SK-N-SH (cell line): ENCODE data around the gene COIL. TPM values are rescaled to one million over a fixed set of nuclear protein-coding genes. Genes with fewer than 3 reads are reported as not detected.
"Not testable (repeated sequence)": the region's sequence is repeated elsewhere in the genome, so short reads cannot be mapped to it uniquely, and the experiment has no call there.

Experiments
- CTCF ChIA-PET: fragments of 300-600, 350-600 bp; formaldehyde crosslinking; extraction: SDS; loops from one replicate; lab custom pipeline; 2021; lab: Yijun Ruan, JAX
- POLR2A ChIA-PET: fragments of 350-600 bp; sonication (Branson Sonifier 250); formaldehyde crosslinking; extraction: SDS; loops from one replicate; lab custom pipeline; 2020; ENCODE audit warnings: antibody characterized with exemption, inconsistent platforms; lab: Yijun Ruan, JAX
- DNase-seq: peaks from one replicate; pipeline ENCODE4 v3.0.0; 2012
- H2AFZ ChIP-seq: fragments of 200-600 bp; sonication (generic); 2 replicates; pipeline ENCODE4 v1.8.1; 2016; ENCODE audit warnings: antibody characterized with exemption, mild to moderate bottlenecking, low read depth
- H3F3A ChIP-seq: fragments of 200-600 bp; sonication (generic); replicated peaks from 2 replicates; pipeline ENCODE3; 2016; ENCODE audit warnings: antibody characterized with exemption, mild to moderate bottlenecking; ENCODE audit not compliant: insufficient read depth
- H3K27ac ChIP-seq, 2 experiments: fragments of 200-500 bp in 1 of 2; fragments of 200-600 bp in 1 of 2; sonication (Bioruptor generic) in 1 of 2; sonication (generic), shearing (Covaris generic) in 1 of 2; 2 replicates each; pipeline versions ENCODE4 v1.5.1 to v1.6.1; 2014 to 2016; ENCODE audit warnings: low read depth in 2 of 2, inconsistent platforms in 1 of 2, low read length in 1 of 2, mild to moderate bottlenecking in 1 of 2, mixed read lengths in 1 of 2
- H3K27me3 ChIP-seq: fragments of 200-600 bp; sonication (generic), shearing (Covaris generic); 2 replicates; pipeline ENCODE4 v1.6.1; 2016; ENCODE audit warnings: mixed run types; ENCODE audit not compliant: insufficient read depth
- H3K36me3 ChIP-seq, 2 experiments: fragments of 200-500 bp in 1 of 2; fragments of 200-600 bp in 1 of 2; sonication (Bioruptor generic) in 1 of 2; sonication (generic) in 1 of 2; replicated peaks in 1 of 2; 2 replicates each; pipeline versions ENCODE3 to v1.5.1; 2014 to 2016; ENCODE audit warnings: low read length in 1 of 2, mild to moderate bottlenecking in 1 of 2; ENCODE audit not compliant: insufficient read depth in 2 of 2, control insufficient read depth in 1 of 2
- H3K4me1 ChIP-seq, 2 experiments: fragments of 200-500 bp in 1 of 2; fragments of 200-600 bp in 1 of 2; sonication (Bioruptor generic) in 1 of 2; sonication (generic), shearing (Covaris generic) in 1 of 2; 2 replicates each; pipeline versions ENCODE4 v1.5.1 to v1.6.1; 2014 to 2016; ENCODE audit warnings: low read depth in 1 of 2, low read length in 1 of 2, mixed run types in 1 of 2; ENCODE audit not compliant: insufficient read depth in 2 of 2, control insufficient read depth in 1 of 2
- H3K4me2 ChIP-seq: fragments of 200-600 bp; sonication (generic), shearing (Covaris generic); 2 replicates; pipeline ENCODE4 v1.6.1; 2017; ENCODE audit warnings: mixed run types
- H3K4me3 ChIP-seq, 2 experiments: fragments of 200-500 bp in 1 of 2; fragments of 200-600 bp in 1 of 2; sonication (Bioruptor generic) in 1 of 2; sonication (generic), shearing (Covaris generic) in 1 of 2; 2 replicates each; pipeline versions ENCODE4 v1.5.1 to v1.8.1; 2014 to 2016; ENCODE audit warnings: low read depth in 2 of 2, inconsistent platforms in 1 of 2, low read length in 1 of 2, mild to moderate bottlenecking in 1 of 2, mixed read lengths in 1 of 2, moderate library complexity in 1 of 2
- H3K79me2 ChIP-seq: fragments of 200-600 bp; sonication (generic); 2 replicates; pipeline ENCODE4 v1.8.1; 2017; ENCODE audit warnings: mild to moderate bottlenecking; ENCODE audit not compliant: insufficient read depth
- H3K9ac ChIP-seq: fragments of 200-600 bp; sonication (generic); 2 replicates; pipeline ENCODE4 v1.6.1; 2017; ENCODE audit warnings: mixed run types
- H3K9me2 ChIP-seq: fragments of 200-600 bp; sonication (generic); 2 replicates; pipeline ENCODE4 v1.6.1; 2017; ENCODE audit warnings: mixed run types
- H3K9me3 ChIP-seq: fragments of 200-600 bp; sonication (generic); 2 replicates; pipeline ENCODE4 v1.6.1; 2017; ENCODE audit warnings: mixed run types, mild to moderate bottlenecking, moderate library complexity
- H4K20me1 ChIP-seq: fragments of 200-600 bp; sonication (generic); 2 replicates; pipeline ENCODE4 v1.6.1; 2017; ENCODE audit warnings: mild to moderate bottlenecking, mixed run types; ENCODE audit not compliant: insufficient read depth
- FOXJ3 ChIP-seq: sonication (generic); formaldehyde crosslinking; IDR thresholded peaks from 2 replicates; pipeline ENCODE4 v1.5.1; 2020; ENCODE audit warnings: mild to moderate bottlenecking, missing genetic modification reagents
- GABPA ChIP-seq: IDR thresholded peaks from 2 replicates; pipeline ENCODE4 v1.4.0; 2012; ENCODE audit warnings: low read depth, mild to moderate bottlenecking
- GATA2 ChIP-seq: sonication (generic); formaldehyde crosslinking; IDR thresholded peaks from 2 replicates; pipeline ENCODE4 v1.5.0; 2020; ENCODE audit warnings: mild to moderate bottlenecking, missing genetic modification reagents
- MXI1 ChIP-seq: IDR thresholded peaks from 2 replicates; pipeline ENCODE4 v1.6.1; 2012; ENCODE audit warnings: mild to moderate bottlenecking, low read depth, low read length, improper control_type of control experiment
- RAD21 ChIP-seq: IDR thresholded peaks from 2 replicates; pipeline ENCODE4 v1.6.1; 2012; ENCODE audit warnings: mild to moderate bottlenecking, low read length
- TAF1 ChIP-seq: IDR thresholded peaks from 2 replicates; pipeline ENCODE4 v1.6.1; 2012; ENCODE audit warnings: low read depth, mild to moderate bottlenecking, low read length, moderate library complexity, borderline replicate concordance
- whole genome bisulfite sequencing: methylation state at CpG from one replicate; pipeline ENCODE4 v1.1.6; 2017; ENCODE audit warnings: low lambda C conversion rate; 5-methylcytosine and 5-hydroxymethylcytosine counted together
- polyA plus RNA-seq, 3 experiments: library from polyadenylated mRNA; depleted of rRNA; stranded (reverse); fragments of >200 nt; gene quantifications; 2 replicates each; pipeline ENCODE4 v1.2.3, GENCODE V29; 2012
- TF ChIP-seq, protein P1 (sequence below): fragments of 150-350 bp; IDR thresholded peaks from 2 replicates; pipeline ENCODE4 v1.6.1; 2016; ENCODE audit warnings: mild to moderate bottlenecking, low read depth, low read length
- TF ChIP-seq, protein P2 (sequence below): IDR thresholded peaks from 2 replicates; pipeline ENCODE4 v1.4.0; 2012; ENCODE audit warnings: low read depth, borderline replicate concordance
- TF ChIP-seq, protein P3 (sequence below): IDR thresholded peaks from 2 replicates; pipeline ENCODE4 v1.6.1; 2012; ENCODE audit warnings: mild to moderate bottlenecking, low read depth, low read length, moderate library complexity

Gene COIL
- polyA plus RNA-seq, 1 of the 3 experiments (the other 2 are of a cell fraction): 3.9 TPM

DNA sequence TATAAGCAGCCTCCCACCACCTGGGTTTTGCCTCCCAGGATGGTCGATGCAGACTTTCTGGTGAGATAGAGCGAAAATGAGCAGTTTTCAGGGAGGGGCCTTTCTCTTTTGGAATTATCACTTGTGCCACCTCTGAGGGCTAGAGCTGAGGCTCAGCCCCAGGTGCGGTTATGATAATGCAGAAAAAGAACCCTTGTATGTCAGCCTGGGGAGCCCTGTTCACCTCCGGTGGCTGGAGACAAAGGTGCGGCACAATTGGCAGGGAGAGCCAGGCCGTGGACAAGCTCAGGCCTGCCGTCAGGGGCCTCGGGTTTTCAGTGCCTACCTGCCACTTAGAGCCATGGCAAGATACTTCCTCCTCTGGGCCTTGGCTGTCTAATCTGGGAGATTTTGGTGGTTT is 21.5 kb upstream of the COIL start:
- H3F3A ChIP-seq: no peaks in the 10 kb centered on the region
- H3K9me2 ChIP-seq: no peaks in the 10 kb centered on the region
- no peaks in the 10 kb centered on the region for H3K27me3 ChIP-seq
- peaks cover 5 to 8% of the 10 kb centered on the region in 2 experiments; a peak in 3 of 4 replicates for H3K4me1 ChIP-seq
- WGBS: 93% methylated on average over 8 of the region's 8 CpGs
- H3K27ac ChIP-seq: no peak overlapping the region
- H3K4me3 ChIP-seq: no peak overlapping the region
- no peak overlapping the region for H3K9ac ChIP-seq
- DNase-seq: no peak
- POLR2A ChIA-PET: no interaction called here
- H4K20me1 ChIP-seq: no peaks in the 10 kb centered on the region
- H3K4me2 ChIP-seq: no peak overlapping the region
- CTCF ChIA-PET: interaction anchor here (1.5 kb wide), 2 partner anchors 22 to 28 kb away, joined by 3 to 4 read pairs; partner anchors contain the start of gene COIL
- no peaks in the 10 kb centered on the region for H3K9me3 ChIP-seq
- TF ChIP-seq GATA2 (CRISPR knock-in tag) (no peak), FOXJ3 (CRISPR knock-in tag) (no peak), TAF1 (no peak), GABPA (no peak), MXI1 (no peak), RAD21 (no peak)
- TF ChIP-seq, protein P1, sequence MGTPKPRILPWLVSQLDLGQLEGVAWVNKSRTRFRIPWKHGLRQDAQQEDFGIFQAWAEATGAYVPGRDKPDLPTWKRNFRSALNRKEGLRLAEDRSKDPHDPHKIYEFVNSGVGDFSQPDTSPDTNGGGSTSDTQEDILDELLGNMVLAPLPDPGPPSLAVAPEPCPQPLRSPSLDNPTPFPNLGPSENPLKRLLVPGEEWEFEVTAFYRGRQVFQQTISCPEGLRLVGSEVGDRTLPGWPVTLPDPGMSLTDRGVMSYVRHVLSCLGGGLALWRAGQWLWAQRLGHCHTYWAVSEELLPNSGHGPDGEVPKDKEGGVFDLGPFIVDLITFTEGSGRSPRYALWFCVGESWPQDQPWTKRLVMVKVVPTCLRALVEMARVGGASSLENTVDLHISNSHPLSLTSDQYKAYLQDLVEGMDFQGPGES: no peak
- TF ChIP-seq, protein P2, sequence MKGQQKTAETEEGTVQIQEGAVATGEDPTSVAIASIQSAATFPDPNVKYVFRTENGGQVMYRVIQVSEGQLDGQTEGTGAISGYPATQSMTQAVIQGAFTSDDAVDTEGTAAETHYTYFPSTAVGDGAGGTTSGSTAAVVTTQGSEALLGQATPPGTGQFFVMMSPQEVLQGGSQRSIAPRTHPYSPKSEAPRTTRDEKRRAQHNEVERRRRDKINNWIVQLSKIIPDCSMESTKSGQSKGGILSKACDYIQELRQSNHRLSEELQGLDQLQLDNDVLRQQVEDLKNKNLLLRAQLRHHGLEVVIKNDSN: no peak
- TF ChIP-seq, protein P3, sequence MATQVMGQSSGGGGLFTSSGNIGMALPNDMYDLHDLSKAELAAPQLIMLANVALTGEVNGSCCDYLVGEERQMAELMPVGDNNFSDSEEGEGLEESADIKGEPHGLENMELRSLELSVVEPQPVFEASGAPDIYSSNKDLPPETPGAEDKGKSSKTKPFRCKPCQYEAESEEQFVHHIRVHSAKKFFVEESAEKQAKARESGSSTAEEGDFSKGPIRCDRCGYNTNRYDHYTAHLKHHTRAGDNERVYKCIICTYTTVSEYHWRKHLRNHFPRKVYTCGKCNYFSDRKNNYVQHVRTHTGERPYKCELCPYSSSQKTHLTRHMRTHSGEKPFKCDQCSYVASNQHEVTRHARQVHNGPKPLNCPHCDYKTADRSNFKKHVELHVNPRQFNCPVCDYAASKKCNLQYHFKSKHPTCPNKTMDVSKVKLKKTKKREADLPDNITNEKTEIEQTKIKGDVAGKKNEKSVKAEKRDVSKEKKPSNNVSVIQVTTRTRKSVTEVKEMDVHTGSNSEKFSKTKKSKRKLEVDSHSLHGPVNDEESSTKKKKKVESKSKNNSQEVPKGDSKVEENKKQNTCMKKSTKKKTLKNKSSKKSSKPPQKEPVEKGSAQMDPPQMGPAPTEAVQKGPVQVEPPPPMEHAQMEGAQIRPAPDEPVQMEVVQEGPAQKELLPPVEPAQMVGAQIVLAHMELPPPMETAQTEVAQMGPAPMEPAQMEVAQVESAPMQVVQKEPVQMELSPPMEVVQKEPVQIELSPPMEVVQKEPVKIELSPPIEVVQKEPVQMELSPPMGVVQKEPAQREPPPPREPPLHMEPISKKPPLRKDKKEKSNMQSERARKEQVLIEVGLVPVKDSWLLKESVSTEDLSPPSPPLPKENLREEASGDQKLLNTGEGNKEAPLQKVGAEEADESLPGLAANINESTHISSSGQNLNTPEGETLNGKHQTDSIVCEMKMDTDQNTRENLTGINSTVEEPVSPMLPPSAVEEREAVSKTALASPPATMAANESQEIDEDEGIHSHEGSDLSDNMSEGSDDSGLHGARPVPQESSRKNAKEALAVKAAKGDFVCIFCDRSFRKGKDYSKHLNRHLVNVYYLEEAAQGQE: no peak
- no peaks in the 10 kb centered on the region for H3K79me2 ChIP-seq
- no peak overlapping the region for H2AFZ ChIP-seq
- no peaks in the 10 kb centered on the region for H3K36me3 ChIP-seq

DNA sequence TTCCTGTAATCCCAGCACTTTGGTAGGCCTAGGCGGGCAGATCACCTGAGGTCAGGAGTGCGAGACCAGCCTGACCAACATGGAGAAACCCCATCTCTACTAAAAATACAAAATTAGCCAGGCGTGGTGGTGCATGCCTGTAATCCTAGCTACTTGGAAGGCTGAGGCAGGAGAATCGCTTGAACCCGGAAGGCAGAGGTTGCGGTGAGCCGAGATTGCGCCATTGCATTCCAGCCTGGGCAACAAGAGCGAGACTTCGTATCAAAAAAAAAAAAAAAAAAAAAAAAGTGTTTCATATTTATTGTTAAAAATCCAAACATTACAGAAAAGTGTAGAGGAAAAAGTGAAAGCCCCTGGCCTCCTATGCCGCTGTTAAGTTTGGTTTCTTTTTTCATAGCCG is 19.7 kb upstream of the COIL start:
- H3K36me3 ChIP-seq, H3K27me3 ChIP-seq, H2AFZ ChIP-seq, POLR2A ChIA-PET, H3K4me2 ChIP-seq, H3K79me2 ChIP-seq, H3K9me2 ChIP-seq, H3F3A ChIP-seq, H3K27ac ChIP-seq, H3K9me3 ChIP-seq, H4K20me1 ChIP-seq, DNase-seq, H3K9ac ChIP-seq, H3K4me3 ChIP-seq: not testable (repeated sequence)
- H3K4me1 ChIP-seq: peaks cover 5 to 12% of the 10 kb centered on the region in 2 experiments; a peak in 3 of 4 replicates
- CTCF ChIA-PET: interaction anchor here (1.4 kb wide), 1 partner anchor 162 kb away, joined by 3 read pairs; no protein-coding TSS in a partner anchor
- 96% methylated on average over 12 of the region's 12 CpGs for WGBS
